MM.1S (cell line): ENCODE data around the gene FOXL3.

Experiments
- CTCF ChIP-seq: fragments of 300-600 bp; sonication (generic); IDR thresholded peaks from 2 replicates; pipeline ENCODE4 v1.5.1; 2016; ENCODE audit warnings: antibody characterized with exemption, low read length, mixed read lengths
- EZH2 ChIP-seq: fragments of 300-600 bp; sonication (generic); optimal IDR thresholded peaks from 2 replicates; pipeline ENCODE3; 2017; ENCODE audit warnings: low read depth, mild to moderate bottlenecking, antibody characterized with exemption, low read length, mixed read lengths

- no peak for TF ChIP-seq EZH2
- no peak for TF ChIP-seq CTCF
Observed at GRCh38 chr7:302054-302992, 12.4 kb downstream of the FOXL3 start.
